LNCAP (cell line): ENCODE data around the gene NEURL4.

Experiments
- TF ChIP-seq, protein P1 (sequence below): fragments of 450-650 bp; IDR thresholded peaks from 2 replicates; pipeline ENCODE4 v1.5.1; 2017; ENCODE audit warnings: mild to moderate bottlenecking

NEURL4 gene

DNA sequence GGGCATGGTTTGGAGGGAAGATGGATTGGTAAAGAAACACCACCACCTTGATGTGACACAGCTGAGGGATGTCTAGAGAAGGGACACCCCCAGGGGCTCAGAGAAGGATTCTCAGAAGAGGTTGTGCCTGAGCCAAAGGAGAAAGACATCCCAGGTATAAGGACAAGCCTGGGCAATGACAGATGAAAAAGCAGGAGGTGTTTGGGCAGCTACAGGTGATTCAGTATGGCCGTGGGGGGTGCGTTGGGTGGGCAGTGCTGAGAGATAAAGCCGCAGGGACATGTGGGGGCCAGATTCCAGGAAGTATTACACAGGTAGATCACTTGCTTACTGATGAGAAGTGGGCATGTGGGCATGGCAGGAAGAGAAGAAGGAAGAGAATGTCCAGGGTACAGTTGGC lies 32.8 kb upstream of the NEURL4 start:
- TF ChIP-seq, protein P1, sequence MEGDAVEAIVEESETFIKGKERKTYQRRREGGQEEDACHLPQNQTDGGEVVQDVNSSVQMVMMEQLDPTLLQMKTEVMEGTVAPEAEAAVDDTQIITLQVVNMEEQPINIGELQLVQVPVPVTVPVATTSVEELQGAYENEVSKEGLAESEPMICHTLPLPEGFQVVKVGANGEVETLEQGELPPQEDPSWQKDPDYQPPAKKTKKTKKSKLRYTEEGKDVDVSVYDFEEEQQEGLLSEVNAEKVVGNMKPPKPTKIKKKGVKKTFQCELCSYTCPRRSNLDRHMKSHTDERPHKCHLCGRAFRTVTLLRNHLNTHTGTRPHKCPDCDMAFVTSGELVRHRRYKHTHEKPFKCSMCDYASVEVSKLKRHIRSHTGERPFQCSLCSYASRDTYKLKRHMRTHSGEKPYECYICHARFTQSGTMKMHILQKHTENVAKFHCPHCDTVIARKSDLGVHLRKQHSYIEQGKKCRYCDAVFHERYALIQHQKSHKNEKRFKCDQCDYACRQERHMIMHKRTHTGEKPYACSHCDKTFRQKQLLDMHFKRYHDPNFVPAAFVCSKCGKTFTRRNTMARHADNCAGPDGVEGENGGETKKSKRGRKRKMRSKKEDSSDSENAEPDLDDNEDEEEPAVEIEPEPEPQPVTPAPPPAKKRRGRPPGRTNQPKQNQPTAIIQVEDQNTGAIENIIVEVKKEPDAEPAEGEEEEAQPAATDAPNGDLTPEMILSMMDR = no peak

DNA sequence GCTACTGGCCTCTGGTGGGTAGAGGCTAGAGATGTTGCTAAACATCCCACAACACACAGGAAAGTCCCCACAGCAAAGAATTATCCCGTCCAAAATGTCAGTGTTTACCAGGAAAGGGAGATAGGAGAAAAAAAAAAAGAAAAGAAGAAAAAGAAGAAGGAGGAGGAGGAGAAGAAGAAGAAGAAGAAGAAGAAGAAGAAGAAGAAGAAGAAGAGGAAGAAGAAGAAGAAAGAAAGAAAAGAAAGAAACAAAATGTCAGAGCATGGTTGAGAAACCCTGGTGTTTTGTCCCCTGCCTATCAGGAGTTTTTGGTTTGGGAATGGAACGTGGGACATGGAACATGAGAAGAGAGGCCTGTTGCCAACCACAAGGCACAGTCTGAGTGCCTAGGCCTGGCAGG lies 28.2 kb upstream of the NEURL4 start:
- TF ChIP-seq, protein P1 = no peak

DNA sequence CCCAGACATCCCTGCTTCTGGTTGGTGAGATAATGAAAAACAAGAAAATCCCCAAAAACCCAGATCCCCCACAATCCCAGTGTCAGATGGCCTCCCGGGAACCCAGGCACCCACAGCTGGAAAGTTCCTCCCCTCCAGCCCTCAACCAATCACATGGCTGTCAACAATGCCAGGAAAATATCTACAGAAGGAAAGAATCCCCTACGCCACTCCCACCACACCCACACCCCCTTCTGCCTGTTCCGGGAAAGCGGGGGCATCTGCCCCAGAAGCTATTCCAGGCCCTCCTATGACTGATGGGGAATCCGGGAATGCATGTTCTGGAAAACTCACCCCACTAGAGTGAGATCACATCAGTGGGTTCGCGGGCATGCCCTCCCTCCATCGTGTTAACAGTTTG lies 27.6 kb upstream of the NEURL4 start:
- TF ChIP-seq, protein P1 = no peak

DNA sequence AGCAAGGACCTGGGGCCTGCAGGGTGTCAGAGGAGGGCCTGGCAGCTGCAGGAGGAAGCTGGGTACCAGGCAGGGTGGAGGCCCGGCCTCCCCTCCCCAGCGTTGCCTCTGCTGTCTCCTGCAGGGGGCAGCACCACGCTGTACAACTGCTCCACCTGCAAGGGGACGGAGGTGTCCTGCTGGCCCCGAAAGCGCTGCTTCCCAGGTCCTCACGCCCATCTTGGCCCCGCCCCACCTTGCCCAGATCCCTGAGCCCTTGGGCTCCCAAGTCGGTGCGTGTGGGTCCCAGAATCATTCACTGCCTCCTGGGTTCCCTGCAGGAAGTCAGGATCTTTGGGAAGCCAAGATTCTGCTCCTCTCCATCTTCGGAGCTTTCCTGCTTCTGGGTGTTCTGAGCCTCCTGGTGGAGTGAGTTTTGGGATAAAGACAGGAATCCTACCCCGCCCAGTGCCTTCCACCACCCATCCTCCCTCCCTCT lies 27.0 kb upstream of the NEURL4 start:
- TF ChIP-seq, protein P1 = peak; percentile 66

DNA sequence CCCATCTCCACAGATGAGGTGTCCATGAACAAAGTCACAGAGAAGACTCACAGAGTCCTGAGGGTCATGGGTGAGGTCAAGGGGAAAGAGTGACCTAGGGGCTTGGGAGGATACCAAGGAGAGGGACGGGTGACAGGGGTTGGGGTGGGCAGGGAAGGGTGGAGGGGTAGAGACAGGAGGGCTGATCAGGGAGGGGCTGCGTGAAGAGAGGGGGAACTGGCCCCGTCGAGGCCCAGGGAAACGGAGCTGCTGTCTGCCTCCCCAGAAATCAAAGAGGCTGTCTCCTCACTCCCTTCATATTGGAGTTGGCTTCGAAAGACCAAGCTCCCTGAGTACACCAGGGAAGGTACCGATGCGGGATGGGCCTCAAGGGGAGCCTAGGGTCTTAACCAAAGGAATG lies 26.4 kb upstream of the NEURL4 start:
- TF ChIP-seq, protein P1 = no peak

DNA sequence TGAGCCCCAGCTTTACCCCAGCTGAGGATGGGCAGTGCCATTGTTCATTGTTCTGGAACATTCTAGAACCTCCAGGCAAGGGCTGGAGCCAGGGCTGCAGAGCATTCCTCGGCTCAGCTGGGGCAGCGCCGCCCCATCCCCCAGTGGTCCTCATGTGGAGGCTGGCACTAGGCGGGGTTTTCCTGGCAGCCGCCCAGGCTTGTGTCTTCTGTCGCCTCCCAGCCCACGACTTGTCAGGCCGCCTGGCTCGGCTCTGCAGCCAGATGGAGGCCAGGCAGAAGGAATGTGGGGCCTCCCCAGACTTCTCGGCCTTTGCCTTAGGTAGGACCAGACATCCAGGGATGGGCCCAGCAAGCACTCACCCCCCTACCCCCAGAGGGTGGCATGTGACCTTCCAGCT lies 25.9 kb upstream of the NEURL4 start, which contains the start of gene TMEM95:
TMEM95 (plus strand) TSS at position 104 of the 400 bp plus-strand sequence; CDS start at position 153, 49 bp downstream.
- TF ChIP-seq, protein P1 = no peak

DNA sequence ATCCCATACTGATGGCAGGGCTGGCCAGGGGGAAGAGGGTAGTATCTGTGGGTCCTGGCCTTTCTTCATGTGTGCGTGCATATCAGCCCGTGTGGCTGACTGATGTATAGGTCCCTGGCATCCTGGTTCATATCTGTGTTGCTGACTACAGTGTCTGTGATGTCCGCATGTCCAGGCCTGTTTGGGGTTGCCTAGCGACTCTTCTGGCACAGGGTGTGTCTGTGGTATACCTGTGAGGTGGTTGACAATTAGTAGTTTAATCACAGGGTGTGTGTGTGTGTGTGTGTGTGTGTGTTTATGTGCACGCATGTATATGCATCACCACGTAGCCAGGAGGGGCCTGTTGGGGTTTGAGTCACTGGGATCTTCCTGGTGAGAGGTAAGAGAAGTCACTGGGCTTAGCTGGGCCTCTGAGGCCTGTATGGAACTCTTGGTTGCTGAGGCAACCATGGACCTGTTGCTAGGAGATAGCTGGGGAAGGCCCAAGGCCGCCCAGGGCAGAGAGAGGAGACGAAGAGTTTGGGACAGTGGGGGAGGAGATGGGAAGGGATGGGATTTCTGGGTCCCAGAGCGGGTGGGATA lies 25.2 kb upstream of the NEURL4 start:
- TF ChIP-seq, protein P1 = no peak
